PC-9 (cell line): Measurements from ENCODE around the gene FNIP1.

ENCODE experiments used
- CTCF ChIP-seq: fragments of 200-600 bp; sonication (generic); conservative IDR thresholded peaks from 2 replicates; pipeline ENCODE4 v1.6.1; 2017; ENCODE audit warnings: mixed run types, antibody characterized with exemption, mild to moderate bottlenecking, moderate library complexity
- EZH2 ChIP-seq: fragments of 200-600 bp; sonication (generic); IDR thresholded peaks from 2 replicates; pipeline ENCODE4 v1.8.0; 2017; ENCODE audit warnings: antibody characterized with exemption, low read depth

- TF ChIP-seq CTCF (no peak), EZH2 (no peak)
Observed at GRCh38 chr5:131791866-131792265, 5.0 kb downstream of the FNIP1 start.
